ENCODE data around the gene GIT1. TPM values are rescaled to one million over a fixed set of nuclear protein-coding genes. Genes with fewer than 3 reads are reported as not detected.

Gene GIT1
- total and polyA plus RNA-seq, 2 of the 13 experiments (the other 11 are each of a cell fraction or from before 2014, with no cell fraction given), result 14.2 to 30.8 TPM

- TF ChIP-seq ZNF619 (CRISPR knock-in tag; IDR thresholded peaks at IDR 0.05) (0 out of 2 replicates have a peak, but pooled peaks have one; percentile 44), MNT (IDR thresholded peaks at IDR 0.05) (no peak), GATA4 (IDR thresholded peaks at IDR 0.05; ENCODE audit: borderline replicate concordance, low read depth) (no peak), TRIM24 (CRISPR knock-in tag; IDR thresholded peaks at IDR 0.05) (no peak), FOXM1 (CRISPR knock-in tag; IDR thresholded peaks at IDR 0.05) (no peak), CHCHD3 (CRISPR knock-in tag; IDR thresholded peaks at IDR 0.05) (no peak), HDAC1 (CRISPR knock-in tag; IDR thresholded peaks at IDR 0.05) (peak; percentile 56; the same call in 1 of the 2 replicates), U2AF1 (optimal IDR thresholded peaks at IDR 0.05; ENCODE audit: low read depth, low read length) (no peak), GATAD2A (CRISPR knock-in tag; IDR thresholded peaks at IDR 0.05) (0 out of 2 replicates have a peak, but pooled peaks have one; percentile 3), TBP (CRISPR knock-in tag; IDR thresholded peaks at IDR 0.05) (no peak), RARG (CRISPR knock-in tag; IDR thresholded peaks at IDR 0.05; ENCODE audit: low read depth) (no peak), ZNF337 (CRISPR knock-in tag; IDR thresholded peaks at IDR 0.05; ENCODE audit: borderline replicate concordance, low read depth) (peak; percentile 41; the same call in 1 of the 2 replicates), ZNF768 (CRISPR knock-in tag; IDR thresholded peaks at IDR 0.05) (0 out of 2 replicates have a peak, but pooled peaks have one; percentile 12), KMT2B (CRISPR knock-in tag; IDR thresholded peaks at IDR 0.05) (no peak), HNRNPH1 (optimal IDR thresholded peaks at IDR 0.05; ENCODE audit: low read depth, low read length) (no peak), ZNF788 (CRISPR knock-in tag; IDR thresholded peaks at IDR 0.05; ENCODE audit: borderline replicate concordance) (no peak), ZNF615 (CRISPR knock-in tag; IDR thresholded peaks at IDR 0.05; ENCODE audit: borderline replicate concordance) (no peak), ZSCAN20 (CRISPR knock-in tag; IDR thresholded peaks at IDR 0.05; ENCODE audit: borderline replicate concordance) (no peak)
- TF ChIP-seq, protein P1, sequence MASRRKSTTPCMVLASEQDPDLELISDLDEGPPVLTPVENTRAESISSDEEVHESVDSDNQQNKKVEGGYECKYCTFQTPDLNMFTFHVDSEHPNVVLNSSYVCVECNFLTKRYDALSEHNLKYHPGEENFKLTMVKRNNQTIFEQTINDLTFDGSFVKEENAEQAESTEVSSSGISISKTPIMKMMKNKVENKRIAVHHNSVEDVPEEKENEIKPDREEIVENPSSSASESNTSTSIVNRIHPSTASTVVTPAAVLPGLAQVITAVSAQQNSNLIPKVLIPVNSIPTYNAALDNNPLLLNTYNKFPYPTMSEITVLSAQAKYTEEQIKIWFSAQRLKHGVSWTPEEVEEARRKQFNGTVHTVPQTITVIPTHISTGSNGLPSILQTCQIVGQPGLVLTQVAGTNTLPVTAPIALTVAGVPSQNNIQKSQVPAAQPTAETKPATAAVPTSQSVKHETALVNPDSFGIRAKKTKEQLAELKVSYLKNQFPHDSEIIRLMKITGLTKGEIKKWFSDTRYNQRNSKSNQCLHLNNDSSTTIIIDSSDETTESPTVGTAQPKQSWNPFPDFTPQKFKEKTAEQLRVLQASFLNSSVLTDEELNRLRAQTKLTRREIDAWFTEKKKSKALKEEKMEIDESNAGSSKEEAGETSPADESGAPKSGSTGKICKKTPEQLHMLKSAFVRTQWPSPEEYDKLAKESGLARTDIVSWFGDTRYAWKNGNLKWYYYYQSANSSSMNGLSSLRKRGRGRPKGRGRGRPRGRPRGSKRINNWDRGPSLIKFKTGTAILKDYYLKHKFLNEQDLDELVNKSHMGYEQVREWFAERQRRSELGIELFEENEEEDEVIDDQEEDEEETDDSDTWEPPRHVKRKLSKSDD (CRISPR knock-in tag; IDR thresholded peaks at IDR 0.05; ENCODE audit: low read depth), result no peak
- TF ChIP-seq, protein P2, sequence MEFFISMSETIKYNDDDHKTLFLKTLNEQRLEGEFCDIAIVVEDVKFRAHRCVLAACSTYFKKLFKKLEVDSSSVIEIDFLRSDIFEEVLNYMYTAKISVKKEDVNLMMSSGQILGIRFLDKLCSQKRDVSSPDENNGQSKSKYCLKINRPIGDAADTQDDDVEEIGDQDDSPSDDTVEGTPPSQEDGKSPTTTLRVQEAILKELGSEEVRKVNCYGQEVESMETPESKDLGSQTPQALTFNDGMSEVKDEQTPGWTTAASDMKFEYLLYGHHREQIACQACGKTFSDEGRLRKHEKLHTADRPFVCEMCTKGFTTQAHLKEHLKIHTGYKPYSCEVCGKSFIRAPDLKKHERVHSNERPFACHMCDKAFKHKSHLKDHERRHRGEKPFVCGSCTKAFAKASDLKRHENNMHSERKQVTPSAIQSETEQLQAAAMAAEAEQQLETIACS (CRISPR knock-in tag; IDR thresholded peaks at IDR 0.05), result 0 out of 2 replicates have a peak, but pooled peaks have one; percentile 13
Measured at GRCh38 chr17:29565643-29566472, 23.6 kb downstream of the GIT1 start (continued).
